Measurements from ENCODE around the gene MECP2.

MECP2 gene

DNA sequence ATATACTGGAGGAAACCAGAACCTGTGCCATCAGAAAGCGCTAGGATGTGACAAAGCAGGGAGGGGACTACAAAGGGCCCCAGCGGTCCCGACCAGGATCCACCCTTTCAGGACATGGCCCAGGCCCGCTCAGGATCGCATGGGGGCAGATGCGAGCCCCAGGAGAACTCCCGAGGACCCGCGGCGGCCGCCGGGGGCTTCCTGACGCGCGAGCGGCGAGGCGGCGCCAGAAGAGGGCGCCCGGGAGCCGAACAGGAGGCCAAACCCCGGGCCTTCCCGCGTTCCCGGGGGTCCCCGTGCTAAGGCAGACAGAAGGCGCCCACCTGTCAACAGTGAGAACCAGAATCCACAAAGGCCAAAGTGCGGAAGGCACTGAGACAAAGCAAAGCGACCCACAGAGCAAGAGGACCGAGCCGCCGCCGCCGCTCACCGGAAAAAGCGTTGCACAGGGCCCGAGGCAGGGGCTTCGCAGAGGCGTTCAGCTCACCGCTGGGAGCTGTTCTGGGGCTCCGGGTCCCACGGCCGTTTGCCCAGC, 39.2 kb upstream of the MECP2 start:
- TF ChIP-seq, protein P1, sequence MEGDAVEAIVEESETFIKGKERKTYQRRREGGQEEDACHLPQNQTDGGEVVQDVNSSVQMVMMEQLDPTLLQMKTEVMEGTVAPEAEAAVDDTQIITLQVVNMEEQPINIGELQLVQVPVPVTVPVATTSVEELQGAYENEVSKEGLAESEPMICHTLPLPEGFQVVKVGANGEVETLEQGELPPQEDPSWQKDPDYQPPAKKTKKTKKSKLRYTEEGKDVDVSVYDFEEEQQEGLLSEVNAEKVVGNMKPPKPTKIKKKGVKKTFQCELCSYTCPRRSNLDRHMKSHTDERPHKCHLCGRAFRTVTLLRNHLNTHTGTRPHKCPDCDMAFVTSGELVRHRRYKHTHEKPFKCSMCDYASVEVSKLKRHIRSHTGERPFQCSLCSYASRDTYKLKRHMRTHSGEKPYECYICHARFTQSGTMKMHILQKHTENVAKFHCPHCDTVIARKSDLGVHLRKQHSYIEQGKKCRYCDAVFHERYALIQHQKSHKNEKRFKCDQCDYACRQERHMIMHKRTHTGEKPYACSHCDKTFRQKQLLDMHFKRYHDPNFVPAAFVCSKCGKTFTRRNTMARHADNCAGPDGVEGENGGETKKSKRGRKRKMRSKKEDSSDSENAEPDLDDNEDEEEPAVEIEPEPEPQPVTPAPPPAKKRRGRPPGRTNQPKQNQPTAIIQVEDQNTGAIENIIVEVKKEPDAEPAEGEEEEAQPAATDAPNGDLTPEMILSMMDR (IDR thresholded peaks at IDR 0.05; ENCODE audit: low read depth, low read length), result peak; percentile 56
- H3K4me3 ChIP-seq (ENCODE audit: low read depth, low read length), result no peak overlapping the region

DNA sequence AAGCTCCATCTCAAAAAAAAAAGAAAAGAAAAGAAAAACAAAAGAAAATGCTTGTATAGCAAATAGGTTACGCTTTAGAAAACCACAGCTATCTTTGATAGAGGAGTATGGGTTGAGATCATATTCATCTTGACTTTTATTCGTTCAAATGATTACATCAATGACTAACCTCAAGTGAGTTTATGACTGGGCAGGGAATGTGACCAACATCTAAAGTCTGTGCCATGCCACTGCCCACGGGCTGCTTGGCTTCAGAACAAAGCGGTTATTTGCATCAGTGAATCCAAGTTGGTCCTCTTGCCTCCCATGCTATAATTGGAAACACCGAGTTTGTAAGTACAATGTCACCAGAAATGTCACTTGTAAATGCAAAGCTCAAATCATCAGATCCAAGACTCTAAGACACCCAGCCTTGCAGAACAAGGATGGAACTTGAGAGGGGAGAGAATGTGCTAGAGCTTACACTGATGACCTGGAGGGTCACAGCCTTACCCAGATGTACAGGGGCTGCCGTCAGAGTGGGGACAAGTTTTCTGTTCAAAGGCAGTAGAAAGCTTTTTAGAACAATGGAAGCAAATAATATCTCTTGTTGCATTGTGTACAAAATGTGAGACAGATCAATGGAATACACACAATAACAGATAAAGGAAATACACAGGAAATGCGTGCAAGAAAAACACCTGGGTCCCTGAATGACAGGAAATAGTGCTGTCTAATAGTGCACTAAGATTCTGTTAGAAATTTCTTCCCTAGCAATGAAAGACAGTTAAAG, 38.1 kb upstream of the MECP2 start:
- TF ChIP-seq, protein P1 (IDR thresholded peaks at IDR 0.05; ENCODE audit: low read depth, low read length), result no peak

DNA sequence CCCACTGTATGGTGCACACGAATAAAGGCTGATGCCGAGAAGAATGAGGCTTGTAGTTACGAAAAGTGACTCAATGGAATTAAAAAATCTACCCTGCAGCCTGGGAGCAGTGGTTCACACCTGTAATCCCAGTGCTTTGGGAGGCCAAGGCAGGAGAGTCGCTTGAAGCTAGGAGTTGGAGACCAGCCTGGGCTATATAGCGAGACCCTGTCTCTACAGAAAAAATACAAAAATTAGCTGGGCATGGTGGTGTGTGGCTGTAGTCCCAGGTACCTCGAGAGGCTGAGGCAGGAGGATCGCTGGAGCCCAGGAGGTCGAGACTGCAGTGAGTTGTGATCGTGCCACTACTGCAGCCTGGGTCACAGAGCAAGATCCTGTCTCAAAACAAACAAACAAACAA, 34.8 kb upstream of the MECP2 start:
- H3K4me3 ChIP-seq (ENCODE audit: low read depth, low read length), result no peak overlapping the region
- TF ChIP-seq, protein P1 (IDR thresholded peaks at IDR 0.05; ENCODE audit: low read depth, low read length), result no peak

More for the DNA sequence above, 38.1 kb upstream of the MECP2 start:
- no peak overlapping the region for H3K4me3 ChIP-seq (ENCODE audit: low read depth, low read length)

DNA sequence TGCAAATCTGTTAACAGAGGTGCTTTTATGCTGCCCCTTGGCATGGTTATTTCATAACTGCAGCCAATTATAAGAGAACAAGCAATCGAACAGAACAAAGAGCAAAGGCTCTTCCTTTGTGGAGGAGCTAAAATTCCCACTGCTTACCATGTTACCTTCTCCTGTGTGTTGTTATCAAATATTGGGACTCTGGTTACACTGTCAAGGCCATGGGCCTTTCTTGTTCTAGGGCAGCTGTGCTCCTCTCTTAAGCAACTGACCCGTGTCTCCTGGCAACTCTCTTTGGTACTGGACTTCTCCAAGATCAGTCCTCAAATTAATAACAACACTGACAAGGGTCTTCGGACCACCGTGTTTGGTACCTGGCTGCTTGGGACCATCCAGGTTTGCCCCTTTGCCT, 34.4 kb upstream of the MECP2 start:
- H3K4me3 ChIP-seq (ENCODE audit: low read depth, low read length), result no peak overlapping the region
- TF ChIP-seq, protein P1 (IDR thresholded peaks at IDR 0.05; ENCODE audit: low read depth, low read length), result no peak

DNA sequence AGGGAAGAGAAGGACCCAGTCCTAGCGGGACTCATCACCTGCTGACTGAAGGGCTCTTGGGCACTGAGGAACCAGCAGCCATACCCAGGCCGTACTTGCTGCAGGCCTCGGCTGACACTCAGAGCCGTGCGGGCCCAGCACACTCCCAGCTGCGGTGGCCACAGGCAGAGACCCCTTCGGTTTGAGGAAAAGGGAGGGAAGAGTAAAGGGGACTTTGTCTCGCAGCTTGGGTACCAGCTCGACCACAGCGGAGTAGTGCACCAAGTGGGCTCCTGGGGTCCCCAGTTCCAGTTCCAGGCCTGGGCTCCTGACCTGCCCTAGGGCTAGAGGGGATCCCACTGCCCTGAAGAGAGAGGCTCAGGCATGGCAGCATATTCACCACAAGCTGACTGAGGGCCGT, 28.6 kb upstream of the MECP2 start:
- no peak overlapping the region for H3K4me3 ChIP-seq (ENCODE audit: low read depth, low read length)
- TF ChIP-seq, protein P1 (IDR thresholded peaks at IDR 0.05; ENCODE audit: low read depth, low read length), result no peak

DNA sequence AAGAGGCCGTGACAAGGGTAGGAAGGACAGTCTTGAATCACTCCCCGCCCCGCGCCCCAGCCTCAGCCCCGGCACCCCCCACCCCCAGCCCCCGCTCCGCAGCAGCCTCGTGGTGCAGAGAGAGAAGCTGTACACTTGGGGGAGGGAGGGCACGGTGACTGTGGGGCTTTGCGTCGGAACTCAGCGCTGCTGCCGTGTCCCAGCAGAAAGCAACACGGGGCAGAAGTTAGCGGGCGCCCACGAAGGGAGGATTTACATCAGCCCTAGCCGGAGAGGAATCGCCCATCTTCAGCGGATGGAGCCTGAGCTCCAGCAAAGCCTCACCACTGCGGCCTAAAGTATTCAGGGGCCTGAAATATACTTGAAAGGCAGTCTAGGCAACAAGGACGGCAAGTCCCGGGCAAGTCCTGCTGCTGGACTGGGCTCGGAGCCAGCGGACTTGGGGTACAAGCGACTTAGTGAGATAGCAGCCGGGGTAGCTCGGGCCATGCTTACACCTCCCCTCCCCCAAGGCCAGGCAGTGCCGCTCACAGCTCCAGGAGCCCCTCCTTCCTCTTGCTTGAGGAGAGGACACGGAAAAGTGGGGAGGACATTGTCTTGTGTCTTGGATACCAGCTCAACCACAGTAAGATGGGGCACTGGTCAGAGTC, 28.0 kb upstream of the MECP2 start:
- TF ChIP-seq, protein P1 (IDR thresholded peaks at IDR 0.05; ENCODE audit: low read depth, low read length), result no peak

More for the DNA sequence above, 28.0 kb upstream of the MECP2 start:
- H3K4me3 ChIP-seq (ENCODE audit: low read depth, low read length), result no peak overlapping the region

Measured in WI38 (cell line).